Medulla oblongata (tissue), 1 donor: ENCODE results near the gene NDUFS6.
"Not testable (repeated sequence)": the region's sequence is repeated elsewhere in the genome, so short reads cannot be mapped to it uniquely, and the experiment has no call there.

Experiments used
- DNase-seq: peaks from one replicate; pipeline ENCODE4 v3.0.0-alpha.2; 2015; ENCODE audit errors: extremely low spot score

The NDUFS6 gene

GRCh38 chr5:1797103-1797800 lies 4.0 kb upstream of the NDUFS6 start:
- DNase-seq = no peak

- DNase-seq = no peak
Measured at GRCh38 chr5:1797855-1798254, 3.4 kb upstream of the NDUFS6 start.

- not testable (repeated sequence) for DNase-seq
Measured at GRCh38 chr5:1798589-1798988, 2.6 kb upstream of the NDUFS6 start.

GRCh38 chr5:1799110-1799601 lies 2.1 kb upstream of the NDUFS6 start:
- peak; percentile 12 for DNase-seq

GRCh38 chr5:1799602-1800471 lies 1.4 kb upstream of the NDUFS6 start, which contains the start of gene MRPL36:
TSS of gene MRPL36 (minus strand) at chr5:1799837. CDS start at chr5:1798935, 902 bp downstream.
- DNase-seq = peak; percentile 89

- peak; percentile 64 for DNase-seq
Measured at GRCh38 chr5:1800472-1801221, 560 bp upstream of the NDUFS6 start.

- DNase-seq = no peak
Measured at GRCh38 chr5:1801967-1802295, 724 bp downstream of the NDUFS6 start.

GRCh38 chr5:1803192-1803591 lies 2.0 kb downstream of the NDUFS6 start:
- DNase-seq = no peak

- no peak for DNase-seq
Measured at GRCh38 chr5:1804001-1804690, 2.9 kb downstream of the NDUFS6 start.

- DNase-seq = no peak
Measured at GRCh38 chr5:1805326-1805725, 4.1 kb downstream of the NDUFS6 start.

- no peak for DNase-seq
Measured at GRCh38 chr5:1805736-1806135, 4.5 kb downstream of the NDUFS6 start.

GRCh38 chr5:1806199-1806598 lies 5.0 kb downstream of the NDUFS6 start:
- DNase-seq = no peak

GRCh38 chr5:1806974-1807373 lies 5.8 kb downstream of the NDUFS6 start:
- DNase-seq = no peak

GRCh38 chr5:1807451-1808185 lies 6.4 kb downstream of the NDUFS6 start:
- DNase-seq = no peak

- peak; percentile 14 for DNase-seq
Measured at GRCh38 chr5:1808439-1808838, 7.2 kb downstream of the NDUFS6 start.

- no peak for DNase-seq
Measured at GRCh38 chr5:1809416-1810035, 8.3 kb downstream of the NDUFS6 start.

- DNase-seq = no peak
Measured at GRCh38 chr5:1810581-1811101, 9.4 kb downstream of the NDUFS6 start.

GRCh38 chr5:1814183-1815020 lies 13.2 kb downstream of the NDUFS6 start:
- no peak for DNase-seq

GRCh38 chr5:1815071-1815786 lies 14.0 kb downstream of the NDUFS6 start:
- no peak for DNase-seq
